HEK293T (cell line): ENCODE results near the gene CERCAM.

Experiments used
- ARNT ChIP-seq: fragments of 450-650 bp; IDR thresholded peaks from 2 replicates; pipeline ENCODE4 v1.6.1; 2017; ENCODE audit warnings: mild to moderate bottlenecking
- ELF4 ChIP-seq: fragments of 450-650 bp; IDR thresholded peaks from 2 replicates; pipeline ENCODE4 v1.6.1; 2017; ENCODE audit warnings: antibody characterized with exemption
- HDGF ChIP-seq: fragments of 450-650 bp; IDR thresholded peaks from 2 replicates; pipeline ENCODE4 v1.6.1; 2017; ENCODE audit warnings: antibody characterized with exemption, borderline replicate concordance
- L3MBTL2 ChIP-seq: fragments of 450-650 bp; conservative IDR thresholded peaks from 2 replicates; pipeline ENCODE4 v1.6.1; 2016; ENCODE audit warnings: mild to moderate bottlenecking
- NFRKB ChIP-seq: fragments of 450-650 bp; IDR thresholded peaks from 2 replicates; pipeline ENCODE4 v1.6.1; 2016; ENCODE audit warnings: mild to moderate bottlenecking, moderate library complexity
- SP1 ChIP-seq: fragments of 450-650 bp; IDR thresholded peaks from 2 replicates; pipeline ENCODE4 v1.6.1; 2017
- SUZ12 ChIP-seq: fragments of 450-650 bp; IDR thresholded peaks from 2 replicates; pipeline ENCODE4 v1.6.1; 2016; ENCODE audit warnings: mild to moderate bottlenecking
- ZNF384 ChIP-seq: fragments of 450-650 bp; IDR thresholded peaks from 2 replicates; pipeline ENCODE4 v1.6.1; 2016

DNA sequence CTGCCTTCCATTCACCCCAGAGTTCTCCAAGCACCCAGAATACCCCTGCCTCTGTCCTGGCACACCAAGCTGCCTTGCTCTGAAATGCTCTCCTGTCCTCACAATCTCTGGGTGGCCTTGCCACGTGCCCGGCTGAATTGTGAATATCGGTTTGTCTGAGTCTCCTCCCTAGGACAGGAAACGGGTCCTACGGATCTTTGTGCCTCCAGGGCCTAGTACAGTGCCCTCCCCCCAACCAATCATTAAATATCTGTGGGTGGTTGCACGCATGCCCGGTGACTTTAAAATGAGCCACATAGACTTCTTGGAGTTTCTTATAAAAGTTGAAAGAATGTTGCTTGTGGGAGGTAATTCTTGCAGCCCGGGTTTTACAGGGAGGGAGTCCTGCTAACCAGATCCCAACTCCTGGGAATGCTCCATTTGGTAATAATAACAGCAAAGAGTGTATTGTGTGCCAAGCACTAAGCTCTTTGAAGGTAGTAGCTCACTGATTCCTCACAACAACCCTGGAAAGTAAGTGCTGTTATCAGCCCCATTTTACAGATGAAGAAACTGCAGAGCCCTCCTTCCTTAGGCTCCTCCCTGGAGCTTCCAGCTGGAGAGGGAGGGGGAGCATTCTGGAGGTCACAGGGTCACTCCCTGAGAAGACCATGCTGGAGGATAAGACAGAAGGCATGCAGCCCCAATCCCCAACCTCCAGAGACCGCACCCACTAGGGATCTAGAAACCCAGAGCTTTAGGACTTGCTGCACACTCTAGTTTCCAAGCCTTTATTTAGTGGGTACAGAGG is 26.1 kb upstream of the CERCAM start:
- no peak for TF ChIP-seq SP1
- no peak for TF ChIP-seq HDGF
- TF ChIP-seq NFRKB: no peak
- no peak for TF ChIP-seq ARNT
- TF ChIP-seq ELF4: no peak
- TF ChIP-seq L3MBTL2: no peak
- no peak for TF ChIP-seq SUZ12
- no peak for TF ChIP-seq ZNF384
